ENCODE data around the gene PLPP6.

Gene PLPP6

DNA sequence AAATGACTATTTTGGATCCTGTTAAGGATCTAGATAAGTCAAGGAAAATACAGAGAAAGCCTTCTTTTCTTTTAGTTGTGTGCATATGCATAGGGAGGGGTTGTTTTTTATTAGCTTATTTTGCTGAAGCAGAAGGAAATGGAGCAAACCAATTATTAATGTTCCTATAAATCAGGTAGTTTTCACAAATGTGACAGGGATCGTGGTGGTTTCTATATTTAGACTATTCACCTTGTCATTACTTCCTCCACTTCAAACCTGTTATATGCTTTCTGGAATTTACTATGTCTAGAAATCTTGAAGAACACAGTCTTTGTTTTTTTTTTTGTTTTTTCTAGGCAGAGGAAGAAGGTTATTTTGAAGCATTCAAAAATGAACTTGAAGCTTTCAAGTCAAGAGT lies 39.4 kb downstream of the PLPP6 start:
- TF ChIP-seq, protein P1, sequence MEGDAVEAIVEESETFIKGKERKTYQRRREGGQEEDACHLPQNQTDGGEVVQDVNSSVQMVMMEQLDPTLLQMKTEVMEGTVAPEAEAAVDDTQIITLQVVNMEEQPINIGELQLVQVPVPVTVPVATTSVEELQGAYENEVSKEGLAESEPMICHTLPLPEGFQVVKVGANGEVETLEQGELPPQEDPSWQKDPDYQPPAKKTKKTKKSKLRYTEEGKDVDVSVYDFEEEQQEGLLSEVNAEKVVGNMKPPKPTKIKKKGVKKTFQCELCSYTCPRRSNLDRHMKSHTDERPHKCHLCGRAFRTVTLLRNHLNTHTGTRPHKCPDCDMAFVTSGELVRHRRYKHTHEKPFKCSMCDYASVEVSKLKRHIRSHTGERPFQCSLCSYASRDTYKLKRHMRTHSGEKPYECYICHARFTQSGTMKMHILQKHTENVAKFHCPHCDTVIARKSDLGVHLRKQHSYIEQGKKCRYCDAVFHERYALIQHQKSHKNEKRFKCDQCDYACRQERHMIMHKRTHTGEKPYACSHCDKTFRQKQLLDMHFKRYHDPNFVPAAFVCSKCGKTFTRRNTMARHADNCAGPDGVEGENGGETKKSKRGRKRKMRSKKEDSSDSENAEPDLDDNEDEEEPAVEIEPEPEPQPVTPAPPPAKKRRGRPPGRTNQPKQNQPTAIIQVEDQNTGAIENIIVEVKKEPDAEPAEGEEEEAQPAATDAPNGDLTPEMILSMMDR (IDR thresholded peaks at IDR 0.05; ENCODE audit: insufficient read depth, low read depth, low read length, missing control alignments): no peak

DNA sequence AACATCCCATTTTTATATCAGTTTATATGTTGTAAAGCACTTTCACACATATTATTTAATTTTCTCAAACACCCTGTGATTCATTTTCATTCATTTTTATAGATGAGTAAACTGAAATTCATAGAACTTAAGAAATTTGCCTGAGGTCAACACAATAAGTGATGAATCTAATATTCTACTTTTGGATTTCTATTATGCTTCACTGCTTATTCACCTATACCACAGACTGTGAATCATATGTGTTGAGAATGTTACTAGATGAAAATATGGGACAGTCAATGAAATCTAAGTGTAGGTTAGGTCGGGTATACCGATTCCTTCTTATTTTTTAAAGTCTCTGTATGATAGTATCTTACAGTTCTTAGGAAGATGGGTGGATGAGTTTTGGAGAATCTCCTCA lies 42.0 kb downstream of the PLPP6 start:
- no peak for DNase-seq (ENCODE audit: low read depth)
- no peak overlapping the region for H3K4me3 ChIP-seq (ENCODE audit: low read depth, low read length)
- TF ChIP-seq, protein P1 (IDR thresholded peaks at IDR 0.05; ENCODE audit: insufficient read depth, low read depth, low read length, missing control alignments): no peak

More for the DNA sequence above, 39.4 kb downstream of the PLPP6 start:
- DNase-seq (ENCODE audit: low read depth): no peak
- H3K4me3 ChIP-seq (ENCODE audit: low read depth, low read length): no peak overlapping the region

DNA sequence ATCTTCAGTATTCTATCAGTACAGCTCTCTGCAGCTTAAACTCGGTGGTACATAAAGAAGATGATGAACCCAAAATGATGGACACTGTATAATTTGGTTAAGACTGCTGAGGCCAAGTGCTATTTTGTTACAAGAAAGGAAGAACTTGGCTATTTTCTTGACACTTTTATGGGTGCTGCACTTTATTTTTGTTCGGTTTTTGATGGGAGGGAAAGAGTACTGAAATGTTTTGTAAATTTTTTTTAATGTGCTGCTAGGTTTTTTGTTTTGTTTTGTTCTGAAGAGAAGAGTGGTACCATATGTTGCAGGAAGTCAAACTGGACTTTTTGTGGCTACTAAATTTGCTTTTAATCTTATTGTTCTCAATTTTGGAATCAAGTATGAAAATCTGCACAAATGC lies 43.9 kb downstream of the PLPP6 start:
- H3K4me3 ChIP-seq (ENCODE audit: low read depth, low read length): no peak overlapping the region
- TF ChIP-seq, protein P1 (IDR thresholded peaks at IDR 0.05; ENCODE audit: insufficient read depth, low read depth, low read length, missing control alignments): no peak
- no peak for DNase-seq (ENCODE audit: low read depth)

DNA sequence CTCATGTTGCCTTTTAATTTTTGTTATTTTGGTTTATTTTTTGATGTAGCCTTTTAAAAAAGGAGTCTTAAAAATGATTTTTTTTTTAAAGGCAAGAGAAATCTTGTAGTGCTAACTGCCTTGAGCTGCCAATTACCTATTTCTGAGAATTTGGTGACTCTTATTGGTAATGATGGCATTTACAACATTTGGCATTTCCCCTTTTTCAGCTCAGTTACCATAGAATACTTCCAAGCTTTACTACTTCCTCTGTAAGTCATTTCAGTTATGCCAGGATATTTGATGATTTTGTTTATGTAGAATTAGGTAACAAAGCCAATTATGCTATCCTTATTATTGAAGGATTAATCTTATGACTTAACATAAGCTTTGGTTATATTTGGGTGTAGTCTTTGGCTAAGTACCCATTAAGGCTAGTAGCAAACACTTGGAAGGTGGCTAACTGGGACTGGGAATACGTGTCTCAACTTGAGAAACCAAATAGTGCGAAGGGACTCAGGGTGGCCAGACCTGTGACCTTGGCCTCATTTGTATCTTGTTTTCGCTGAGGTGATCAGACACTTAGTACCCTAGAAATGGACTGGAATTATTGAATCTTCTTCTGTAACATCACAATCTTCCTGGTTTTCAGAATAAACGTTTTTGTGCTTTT lies 45.0 kb downstream of the PLPP6 start:
- no peak overlapping the region for H3K4me3 ChIP-seq (ENCODE audit: low read depth, low read length)
- DNase-seq (ENCODE audit: low read depth): no peak
- TF ChIP-seq, protein P1 (IDR thresholded peaks at IDR 0.05; ENCODE audit: insufficient read depth, low read depth, low read length, missing control alignments): no peak

DNA sequence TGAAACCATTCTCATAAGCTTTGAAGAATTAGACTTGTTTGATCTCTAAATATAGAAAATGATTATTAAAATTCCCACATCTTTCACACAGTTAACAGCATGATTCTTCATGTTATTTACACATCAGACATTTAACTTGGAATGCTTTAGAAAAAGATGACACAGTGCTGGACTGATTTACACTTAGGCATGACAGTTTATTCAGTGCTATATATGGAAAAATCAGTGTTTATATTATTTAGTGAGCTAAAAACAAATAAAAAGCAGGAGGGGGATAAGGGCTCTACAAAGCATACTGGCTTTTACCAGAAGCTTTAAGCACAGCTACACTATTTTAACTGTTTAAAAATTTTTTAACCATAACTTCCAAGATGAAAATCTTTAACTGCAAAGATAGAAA lies 47.3 kb downstream of the PLPP6 start:
- DNase-seq (ENCODE audit: low read depth): no peak
- no peak overlapping the region for H3K4me3 ChIP-seq (ENCODE audit: low read depth, low read length)
- TF ChIP-seq, protein P1 (IDR thresholded peaks at IDR 0.05; ENCODE audit: insufficient read depth, low read depth, low read length, missing control alignments): no peak

DNA sequence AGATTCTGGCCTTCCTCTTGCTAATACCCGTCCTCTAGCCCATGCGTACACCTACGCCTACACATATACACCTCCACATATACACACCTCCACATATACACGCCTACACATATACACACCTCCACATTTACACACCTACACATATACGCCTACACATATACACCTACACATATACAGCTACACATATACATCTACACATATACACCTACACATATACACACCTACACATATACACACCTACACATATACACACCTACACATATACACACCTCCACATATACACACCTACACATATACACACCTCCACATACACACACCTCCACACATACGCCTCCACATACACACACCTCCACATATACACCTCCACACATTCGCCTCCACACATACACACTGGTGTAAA lies 51.8 kb downstream of the PLPP6 start:
- no peak overlapping the region for H3K4me3 ChIP-seq (ENCODE audit: low read depth, low read length)
- TF ChIP-seq, protein P1 (IDR thresholded peaks at IDR 0.05; ENCODE audit: insufficient read depth, low read depth, low read length, missing control alignments): no peak
- no peak for DNase-seq (ENCODE audit: low read depth)
